NT2/D1 (cell line): ENCODE data around the gene FRAS1.
"Not testable (repeated sequence)": the region's sequence is repeated elsewhere in the genome, so short reads cannot be mapped to it uniquely, and the experiment has no call there.

Source experiments
- DNase-seq: peaks from one replicate; pipeline ENCODE4 v3.0.0-alpha.2; 2011; ENCODE audit warnings: low read depth, low spot score
- H3K27me3 ChIP-seq: 2 replicates; pipeline ENCODE4 v1.6.0; 2011; ENCODE audit warnings: mild to moderate bottlenecking; ENCODE audit not compliant: insufficient read length, insufficient read depth
- H3K36me3 ChIP-seq: 2 replicates; pipeline ENCODE4 v1.6.1; 2011; ENCODE audit warnings: mild to moderate bottlenecking, low read length, mixed read lengths; ENCODE audit not compliant: insufficient read depth, insufficient read length
- H3K4me1 ChIP-seq: 2 replicates; pipeline ENCODE4 v1.5.1; 2011; ENCODE audit not compliant: insufficient read depth, insufficient read length
- H3K4me3 ChIP-seq: 2 replicates; pipeline ENCODE4 v1.5.1; 2011; ENCODE audit warnings: low read depth; ENCODE audit not compliant: insufficient read length
- H3K9ac ChIP-seq: 2 replicates; pipeline ENCODE4 v1.6.0; 2011; ENCODE audit warnings: low read depth; ENCODE audit not compliant: insufficient read length
- H3K9me3 ChIP-seq: 2 replicates; pipeline ENCODE4 v1.5.1; 2011; ENCODE audit warnings: mild to moderate bottlenecking, low read length; ENCODE audit not compliant: insufficient read depth
- SUZ12 ChIP-seq: IDR thresholded peaks from 2 replicates; pipeline ENCODE4 v1.6.1; 2011; ENCODE audit not compliant: insufficient read length, insufficient read depth; ENCODE audit errors: extremely low read depth
- YY1 ChIP-seq: IDR thresholded peaks from 2 replicates; pipeline ENCODE4 v1.6.1; 2011; ENCODE audit not compliant: insufficient read length, insufficient read depth
- ZNF274 ChIP-seq: IDR thresholded peaks from 2 replicates; pipeline ENCODE4 v1.6.1; 2011; ENCODE audit warnings: mild to moderate bottlenecking, low read depth, low read length

FRAS1 gene

GRCh38 chr4:78325271-78326157 is 268.4 kb downstream of the FRAS1 start:
- no peak for DNase-seq
- TF ChIP-seq SUZ12 = no peak
- no peak for TF ChIP-seq ZNF274
- TF ChIP-seq YY1 = no peak
- H3K4me1 ChIP-seq = no peaks in the 10 kb centered on the region
- no peaks in the 10 kb centered on the region for H3K9me3 ChIP-seq
- H3K36me3 ChIP-seq = no peaks in the 10 kb centered on the region
- H3K4me3 ChIP-seq = no peak overlapping the region
- no peaks in the 10 kb centered on the region for H3K27me3 ChIP-seq
- no peak overlapping the region for H3K9ac ChIP-seq

DNA sequence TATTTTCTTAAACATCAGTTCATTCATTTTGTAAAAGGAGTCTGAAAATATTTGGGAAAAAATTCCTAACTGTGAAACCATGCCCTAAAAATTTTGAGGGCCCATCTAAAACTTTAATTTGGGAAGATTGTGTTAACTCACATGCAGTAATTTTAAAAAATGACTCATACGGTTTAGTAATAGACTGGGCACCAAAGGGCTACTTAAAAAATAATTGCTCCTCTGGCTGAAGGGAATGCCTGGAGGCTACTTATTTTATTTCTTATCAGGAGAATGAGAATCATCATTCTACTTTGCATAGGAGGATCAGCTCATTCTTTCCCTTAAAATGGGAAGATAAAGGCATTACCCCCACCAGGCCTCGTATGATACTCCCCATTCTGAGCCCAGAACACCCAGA is 271.5 kb downstream of the FRAS1 start:
- DNase-seq, H3K9me3 ChIP-seq, H3K4me1 ChIP-seq, H3K9ac ChIP-seq, H3K4me3 ChIP-seq, H3K36me3 ChIP-seq, H3K27me3 ChIP-seq: not testable (repeated sequence)

DNA sequence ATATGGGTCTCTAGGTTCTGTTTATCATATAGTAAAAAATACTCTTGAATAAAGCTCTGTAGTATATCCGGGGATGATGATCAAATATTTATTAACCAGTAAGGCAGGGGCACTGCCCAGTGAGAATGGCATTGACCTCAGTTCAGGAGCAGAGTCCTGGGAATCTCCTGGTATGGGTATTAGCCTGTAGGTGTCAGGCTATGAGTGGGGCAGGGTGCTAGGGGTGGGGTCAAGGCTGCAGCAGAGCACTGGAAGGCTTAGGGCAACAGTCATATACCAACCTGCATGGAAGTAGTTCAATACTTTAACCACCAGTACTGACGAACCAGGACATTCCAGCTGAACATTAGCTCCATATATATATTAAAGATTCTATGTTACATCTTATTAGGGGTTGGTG is 274.1 kb downstream of the FRAS1 start:
- Histone ChIP-seq H3K36me3 (peaks cover 4% of the 10 kb centered on the region), H3K4me1 (no peaks in the 10 kb centered on the region), H3K9ac (no peak overlapping the region), H3K9me3 (no peaks in the 10 kb centered on the region), H3K4me3 (no peak overlapping the region), H3K27me3 (no peaks in the 10 kb centered on the region)
- TF ChIP-seq SUZ12 (no peak), ZNF274 (no peak), YY1 (no peak)
- no peak for DNase-seq

- H3K9me3 ChIP-seq = no peaks in the 10 kb centered on the region
- peaks cover 4% of the 10 kb centered on the region for H3K36me3 ChIP-seq
- TF ChIP-seq YY1 (no peak), SUZ12 (no peak), ZNF274 (no peak)
- H3K27me3 ChIP-seq = no peaks in the 10 kb centered on the region
- no peak overlapping the region for H3K4me3 ChIP-seq
- H3K4me1 ChIP-seq = no peaks in the 10 kb centered on the region
- no peak overlapping the region for H3K9ac ChIP-seq
- DNase-seq = no peak
Measured at GRCh38 chr4:78331965-78332364, 274.8 kb downstream of the FRAS1 start.

GRCh38 chr4:78332976-78333375 is 275.9 kb downstream of the FRAS1 start:
- H3K9ac ChIP-seq = no peak overlapping the region

GRCh38 chr4:78336093-78336943 is 279.2 kb downstream of the FRAS1 start:
- no peak overlapping the region for H3K9ac ChIP-seq
- no peak overlapping the region for H3K4me3 ChIP-seq
- no peak for DNase-seq
- no peaks in the 10 kb centered on the region for H3K27me3 ChIP-seq
- TF ChIP-seq SUZ12 (no peak), YY1 (no peak), ZNF274 (no peak)
- H3K4me1 ChIP-seq = peaks cover 4% of the 10 kb centered on the region
- peaks cover 4% of the 10 kb centered on the region; the same call in 1 of the 2 replicates for H3K9me3 ChIP-seq
- peaks cover 26% of the 10 kb centered on the region for H3K36me3 ChIP-seq

More at GRCh38 chr4:78332976-78333375, 275.9 kb downstream of the FRAS1 start:
- Histone ChIP-seq H3K27me3 (no peaks in the 10 kb centered on the region), H3K9me3 (peaks cover 4% of the 10 kb centered on the region; the same call in 1 of the 2 replicates), H3K4me1 (peaks cover 4% of the 10 kb centered on the region), H3K36me3 (peaks cover 10% of the 10 kb centered on the region), H3K4me3 (no peak overlapping the region)
- no peak for DNase-seq
- TF ChIP-seq SUZ12 (no peak), YY1 (no peak), ZNF274 (no peak)

DNA sequence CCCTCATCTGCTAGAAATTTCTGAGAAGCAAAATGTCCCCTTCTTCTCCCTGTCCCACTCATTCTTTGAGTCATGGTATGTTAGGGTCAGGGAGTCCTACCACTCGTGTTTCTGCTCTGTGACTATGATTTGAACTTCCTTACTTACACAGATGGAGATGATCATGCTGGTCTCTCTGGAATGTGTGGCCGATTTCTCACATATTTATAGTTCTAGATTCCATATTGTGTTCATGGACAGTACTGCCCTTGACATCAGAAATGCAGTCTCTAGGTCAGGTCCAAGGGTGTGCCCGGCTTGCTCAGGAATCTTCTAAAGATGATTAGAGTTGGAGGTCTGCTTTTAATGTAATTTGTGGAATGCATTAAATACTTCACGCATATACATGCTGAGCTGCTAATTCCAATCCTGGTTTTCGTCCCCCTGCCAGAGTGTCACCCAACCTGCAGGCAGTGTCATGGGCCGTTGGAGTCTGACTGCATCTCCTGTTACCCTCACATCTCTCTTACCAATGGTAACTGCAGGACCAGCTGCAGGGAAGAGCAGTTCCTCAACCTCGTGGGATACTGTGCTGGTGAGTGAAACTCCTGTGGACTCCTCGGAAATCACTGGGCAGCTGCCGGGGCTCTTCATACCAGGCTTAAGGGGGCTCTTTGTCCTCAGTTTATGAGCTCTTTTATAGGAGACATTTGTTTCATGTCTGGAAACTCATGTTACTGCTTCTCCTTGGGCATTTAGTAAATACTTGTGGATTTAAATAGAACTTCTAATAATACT is 280.3 kb downstream of the FRAS1 start:
- no peak overlapping the region for H3K4me3 ChIP-seq
- no peak overlapping the region for H3K9ac ChIP-seq
- H3K9me3 ChIP-seq = peaks cover 4% of the 10 kb centered on the region; the same call in 1 of the 2 replicates
- peaks cover 4% of the 10 kb centered on the region for H3K4me1 ChIP-seq
- TF ChIP-seq ZNF274 = no peak
- TF ChIP-seq YY1 = no peak
- no peak for TF ChIP-seq SUZ12
- H3K27me3 ChIP-seq = no peaks in the 10 kb centered on the region
- no peak for DNase-seq
- peaks cover 26% of the 10 kb centered on the region for H3K36me3 ChIP-seq
